GM18499 (cell line): ENCODE data around the gene CYP2D6.

Experiments used
- ATAC-seq: cut with Tn5 transposase; IDR thresholded peaks from one replicate; pipeline ENCODE4 v1.9.1; 2021; ENCODE audit warnings: moderate number of reproducible peaks; ENCODE audit not compliant: insufficient read depth, unreplicated experiment

The CYP2D6 gene

DNA sequence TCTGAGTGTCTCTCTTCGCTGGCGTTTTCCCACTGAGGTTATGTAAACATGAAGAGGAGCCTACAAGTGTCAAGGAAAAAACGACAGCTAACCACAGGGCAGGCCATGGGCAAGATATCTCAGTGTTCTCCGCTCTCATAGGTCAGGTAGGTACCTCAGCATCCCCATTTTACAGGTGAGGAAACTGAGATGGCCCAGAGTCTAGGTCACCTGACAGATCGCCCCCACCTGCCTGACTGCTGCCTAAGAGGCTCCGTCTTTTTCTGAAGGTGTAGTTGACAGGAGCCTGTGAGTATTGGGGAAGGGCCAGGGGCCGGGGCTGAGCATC, 39.2 kb downstream of the CYP2D6 start:
- ATAC-seq = no peak

- ATAC-seq = peak; percentile 77
These were observed 39.8 kb downstream of the CYP2D6 start, which contains the start of gene NDUFA6 for GRCh38 chr22:42090596-42091454. Gene NDUFA6, minus strand, starts transcription at chr22:42090772. Its CDS starts 28 bp downstream, at chr22:42090744.

DNA sequence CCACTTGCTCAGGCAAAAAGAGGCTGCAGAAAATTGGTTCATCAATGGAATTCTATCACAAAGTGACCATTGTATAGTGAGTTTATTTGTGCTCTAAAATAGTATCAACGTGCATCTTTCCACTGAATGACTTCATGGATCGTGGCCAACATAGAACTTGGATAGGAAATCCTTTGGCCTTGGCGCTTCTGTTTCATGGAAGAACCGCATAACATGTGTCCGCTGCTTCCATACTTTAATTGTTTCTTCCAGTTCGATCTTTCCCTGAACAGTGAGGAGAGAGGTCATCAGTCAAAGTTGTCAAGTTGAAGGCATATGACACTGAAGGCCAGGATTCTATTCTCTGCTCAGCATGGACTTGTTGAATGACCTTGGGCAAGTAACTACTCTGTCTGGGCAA, 44.6 kb downstream of the CYP2D6 start:
- ATAC-seq = no peak

DNA sequence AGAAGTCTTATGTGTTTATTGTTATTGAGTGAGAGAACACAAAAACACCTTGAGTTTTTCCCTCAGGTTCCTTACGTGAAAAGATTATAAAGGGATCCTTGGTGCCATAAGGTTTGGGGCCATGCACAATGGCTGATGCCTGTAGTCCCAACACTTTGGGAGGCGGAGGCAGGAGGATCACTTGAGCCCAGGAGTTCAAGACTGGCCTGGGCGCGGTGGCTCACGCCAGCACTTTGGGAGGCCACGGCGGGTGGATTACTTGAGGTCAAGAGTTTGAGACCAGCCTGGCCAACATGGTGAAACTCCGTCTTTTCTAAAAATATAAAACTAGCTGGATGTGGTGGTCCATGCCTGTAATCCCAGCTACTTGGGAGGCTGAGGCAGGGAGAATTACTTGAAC, 45.7 kb downstream of the CYP2D6 start:
- no peak for ATAC-seq

DNA sequence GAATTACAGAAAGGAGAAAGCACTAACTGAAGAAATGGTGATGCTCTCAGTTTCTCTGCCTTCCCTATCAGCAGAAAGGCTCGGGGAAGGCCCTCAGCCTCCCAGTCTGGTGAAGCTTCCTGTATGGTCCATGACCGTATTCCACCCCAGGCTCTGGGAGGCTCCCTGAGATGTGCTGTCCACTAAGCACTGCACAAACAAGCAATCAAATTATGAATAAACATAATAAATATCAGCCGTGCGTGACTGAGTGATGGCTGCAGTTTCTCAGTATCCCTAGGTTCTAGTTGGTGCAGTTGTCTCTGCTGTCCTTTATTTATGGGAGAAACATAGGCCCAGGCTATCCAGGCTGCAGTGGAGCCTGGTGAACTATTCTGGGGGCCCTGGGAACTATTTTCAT, 47.5 kb downstream of the CYP2D6 start:
- no peak for ATAC-seq

GRCh38 chr22:42080287-42080686, 50.3 kb downstream of the CYP2D6 start:
- ATAC-seq = no peak

DNA sequence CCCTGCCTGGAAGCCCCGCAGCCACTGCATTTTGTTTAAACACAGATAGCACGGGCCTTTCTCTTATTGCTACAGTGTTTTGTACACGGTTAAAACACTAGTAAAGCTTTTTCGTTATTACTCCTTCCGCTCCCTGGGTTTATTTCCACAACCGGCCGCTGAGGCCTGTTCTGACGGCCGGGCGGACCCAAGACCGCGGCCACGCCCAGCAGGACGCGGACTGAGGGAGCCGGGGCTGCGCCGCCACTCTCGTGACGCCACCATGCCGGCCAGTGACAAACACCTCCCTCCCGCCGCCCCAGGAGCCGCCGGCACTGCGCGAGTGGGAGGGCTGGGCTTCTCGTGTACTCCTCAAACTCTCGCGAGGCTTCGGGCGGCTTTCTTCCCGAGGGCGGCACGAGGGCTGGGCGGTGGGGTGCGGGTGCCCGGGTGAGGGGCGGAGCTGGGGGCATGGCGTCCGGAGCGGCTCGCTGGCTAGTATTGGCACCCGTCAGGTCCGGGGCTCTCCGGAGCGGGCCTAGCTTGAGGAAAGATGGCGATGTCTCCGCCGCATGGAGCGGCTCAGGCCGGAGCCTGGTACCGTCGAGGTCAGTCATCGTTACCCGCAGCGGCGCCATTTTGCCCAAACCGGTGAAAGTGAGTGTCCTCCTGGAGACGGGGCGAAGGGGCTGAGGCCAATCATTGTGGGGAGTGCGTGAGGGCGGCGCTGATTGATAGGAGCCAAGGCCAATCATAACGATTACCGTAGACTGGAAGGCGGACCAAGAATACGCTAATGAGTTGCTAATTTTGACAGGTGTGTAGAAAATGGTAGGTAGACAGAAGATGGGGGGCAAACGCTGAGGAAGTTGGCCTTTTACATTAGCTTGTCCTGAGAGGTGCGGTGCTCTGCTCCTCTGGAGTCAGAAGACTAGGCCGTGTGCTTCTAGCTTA, 51.0 kb downstream of the CYP2D6 start, which contains the start of gene SMDT1:
Gene SMDT1, plus strand, starts transcription at position 382 of the 933 bp plus-strand sequence. Its CDS starts 69 bp downstream, at position 451.
- ATAC-seq = peak; percentile 74

GRCh38 chr22:42078469-42079318, 51.9 kb downstream of the CYP2D6 start:
- ATAC-seq = no peak

- no peak for ATAC-seq
These were observed 53.0 kb downstream of the CYP2D6 start for GRCh38 chr22:42077486-42078125.

DNA sequence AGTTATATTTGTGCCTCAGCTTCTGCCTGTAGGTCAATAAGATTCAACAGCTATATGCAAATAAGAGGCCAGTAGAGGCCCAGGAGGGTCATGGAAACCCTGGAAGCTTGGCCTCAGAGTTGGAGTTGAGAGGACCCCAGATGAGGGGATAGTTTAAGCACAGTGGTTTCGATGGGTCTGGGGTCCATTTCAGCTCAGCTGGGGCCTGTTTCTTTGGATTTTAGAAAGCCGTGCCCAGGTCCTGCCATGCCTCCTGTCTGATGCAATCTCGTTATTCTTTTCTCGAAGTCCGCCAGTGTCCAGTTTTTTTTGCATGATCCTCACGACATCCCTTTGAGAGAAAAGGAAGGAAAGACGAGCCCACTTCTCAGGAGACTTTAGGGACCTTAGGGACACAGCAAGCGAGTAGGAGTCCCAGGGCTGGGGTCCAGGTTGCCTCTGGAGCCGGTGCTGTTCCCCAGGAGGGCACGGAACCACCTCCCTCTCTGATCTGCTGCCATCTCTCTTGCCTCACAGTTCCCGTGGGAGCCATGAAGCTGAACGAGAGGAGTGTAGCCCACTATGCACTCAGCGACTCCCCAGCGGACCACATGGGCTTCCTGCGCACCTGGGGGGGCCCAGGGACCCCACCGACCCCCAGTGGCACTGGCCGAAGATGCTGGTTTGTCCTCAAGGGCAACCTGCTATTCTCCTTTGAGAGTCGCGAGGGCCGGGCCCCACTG, 53.7 kb downstream of the CYP2D6 start:
- no peak for ATAC-seq
